ENCODE data around the gene ANK3. TPM values are rescaled to one million over a fixed set of nuclear protein-coding genes. Genes with fewer than 3 reads are reported as not detected.

Gene ANK3
- total and polyA plus RNA-seq, 2 donors (not counting 3 experiments of a cell fraction or from before 2014, with no cell fraction given), result 0.88 to 8.5 TPM

DNA sequence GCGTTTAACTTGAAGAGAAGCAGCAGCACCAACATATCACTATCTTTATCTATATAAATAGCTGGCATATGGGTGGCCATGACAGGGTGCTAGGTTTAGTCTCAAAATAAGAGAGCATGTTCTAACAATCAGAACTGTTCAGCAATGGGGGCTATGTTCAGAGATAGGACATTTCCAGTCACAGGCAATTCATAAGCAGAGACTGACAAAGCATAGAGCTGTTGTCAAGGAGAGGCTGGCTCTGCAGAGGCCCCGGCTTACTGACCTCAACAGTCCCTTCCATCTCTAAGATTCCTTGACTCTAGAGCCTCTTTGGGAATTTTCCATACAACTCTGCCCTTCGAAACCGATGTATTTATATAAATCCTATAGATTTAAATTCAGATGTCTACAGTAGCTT is 17.2 kb downstream of the ANK3 start:
- dilution Hi-C loops (cut with MboI; ENCODE audit: extremely low pct_ligation_motif_present, low sequenced_read_pairs), result no loop called here
- Histone ChIP-seq H3K4me1 (ENCODE audit: control insufficient read depth, extremely low read depth, insufficient read depth, low read length) (no peaks in the 10 kb centered on the region), H3K4me3 (replicated peaks in 1 of 3; ENCODE audit: insufficient read depth in 1 of 3, low read depth in 1 of 3, low read length in 3 of 3) (no peak overlapping the region), H3K36me3 (ENCODE audit: control insufficient read depth in 2 of 2, extremely low read depth in 1 of 2, insufficient read depth in 2 of 2, low read length in 2 of 2) (no peaks in the 10 kb centered on the region), H3K9me3 (replicated peaks; ENCODE audit: control insufficient read depth, insufficient read depth, low read length) (no peaks in the 10 kb centered on the region), H3K4me2 (ENCODE audit: insufficient read depth, low read length) (no peak overlapping the region), H3K9me1 (replicated peaks; ENCODE audit: control insufficient read depth, extremely low read depth, insufficient read depth, low read length) (no peaks in the 10 kb centered on the region), H2AFZ (ENCODE audit: low read depth, low read length) (no peak overlapping the region), H3K27me3 (ENCODE audit: control insufficient read depth in 2 of 2, insufficient read depth in 2 of 2, low read length in 2 of 2) (no peaks in the 10 kb centered on the region), H4K20me1 (replicated peaks; ENCODE audit: control insufficient read depth, extremely low read depth, insufficient read depth, low read length) (no peaks in the 10 kb centered on the region), H3K27ac (ENCODE audit: insufficient read depth, low read depth, low read length) (no peak overlapping the region), H3K9ac (replicated peaks; ENCODE audit: extremely low read depth, insufficient read depth, low read length) (no peak overlapping the region), H3K79me2 (ENCODE audit: control insufficient read depth, insufficient read depth, low read length) (no peaks in the 10 kb centered on the region)
- DNase-seq (ENCODE audit: low read depth, low spot score) (no peak), FAIRE-seq (no peak)
- ChIA-PET CTCF (no interaction called here), POLR2A (no interaction called here)
- intact Hi-C loops (cut with micrococcal nuclease), result no loop called here
- no TSS peak for BruUV-seq (replicated peaks)
- TF ChIP-seq JUN (IDR thresholded peaks at IDR 0.05; ENCODE audit: borderline replicate concordance, insufficient read depth, insufficient read length, low read depth) (no peak), POLR2AphosphoS5 (IDR thresholded peaks at IDR 0.05; ENCODE audit: insufficient read depth, low read depth, low read length) (no peak), GATA2 (IDR thresholded peaks at IDR 0.05; ENCODE audit: insufficient read depth, insufficient read length, low read depth, low read length) (no peak), FOS (IDR thresholded peaks at IDR 0.05; ENCODE audit: borderline replicate concordance, insufficient read depth, low read length) (no peak)

DNA sequence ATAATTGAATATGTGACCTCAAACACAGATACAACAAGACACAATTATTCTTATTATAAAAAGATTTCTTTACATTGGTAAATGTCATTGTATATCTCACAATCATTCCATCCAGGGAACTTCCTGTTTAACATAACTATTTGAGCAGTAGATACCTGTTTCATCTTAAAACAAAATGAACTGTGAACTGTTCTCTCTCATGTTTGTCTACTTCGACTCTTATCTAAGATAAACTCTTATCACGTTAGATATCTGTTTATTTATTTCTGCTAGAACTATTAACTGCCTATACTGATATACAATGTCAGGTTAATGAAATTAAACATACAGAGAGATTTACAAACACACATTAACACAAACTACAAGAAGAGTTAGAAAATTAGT is 20.1 kb downstream of the ANK3 start:
- CTCF ChIA-PET, result interaction anchor here (0.8 kb wide), 1 partner anchor 10 kb away, joined by 3 read pairs; no protein-coding TSS in a partner anchor
- FAIRE-seq, result no peak

More for the DNA sequence above, 20.1 kb downstream of the ANK3 start:
- POLR2A ChIA-PET, result no interaction called here
- dilution Hi-C loops (cut with MboI; ENCODE audit: extremely low pct_ligation_motif_present, low sequenced_read_pairs) (no loop called here), intact Hi-C loops (cut with micrococcal nuclease) (no loop called here)
- TF ChIP-seq MYC (IDR thresholded peaks at IDR 0.05; ENCODE audit: low read depth, low read length), result no peak
- Histone ChIP-seq H3K36me3 (ENCODE audit: control insufficient read depth in 2 of 2, extremely low read depth in 1 of 2, insufficient read depth in 2 of 2, low read length in 2 of 2) (no peaks in the 10 kb centered on the region), H4K20me1 (replicated peaks; ENCODE audit: control insufficient read depth, extremely low read depth, insufficient read depth, low read length) (no peaks in the 10 kb centered on the region), H3K9me1 (replicated peaks; ENCODE audit: control insufficient read depth, extremely low read depth, insufficient read depth, low read length) (no peaks in the 10 kb centered on the region), H3K9me3 (replicated peaks; ENCODE audit: control insufficient read depth, insufficient read depth, low read length) (no peaks in the 10 kb centered on the region), H3K4me1 (ENCODE audit: control insufficient read depth, extremely low read depth, insufficient read depth, low read length) (no peaks in the 10 kb centered on the region), H2AFZ (ENCODE audit: low read depth, low read length) (no peak overlapping the region), H3K79me2 (ENCODE audit: control insufficient read depth, insufficient read depth, low read length) (no peaks in the 10 kb centered on the region), H3K9ac (replicated peaks; ENCODE audit: extremely low read depth, insufficient read depth, low read length) (no peak overlapping the region), H3K4me2 (ENCODE audit: insufficient read depth, low read length) (no peak overlapping the region), H3K27me3 (ENCODE audit: control insufficient read depth in 2 of 2, insufficient read depth in 2 of 2, low read length in 2 of 2) (no peaks in the 10 kb centered on the region), H3K4me3 (replicated peaks in 1 of 3; ENCODE audit: insufficient read depth in 1 of 3, low read depth in 1 of 3, low read length in 3 of 3) (no peak overlapping the region), H3K27ac (ENCODE audit: insufficient read depth, low read depth, low read length) (no peak overlapping the region)
- no peak for DNase-seq (ENCODE audit: low read depth, low spot score)
- no TSS peak for BruUV-seq (replicated peaks)
